Ishikawa (cell line): ENCODE data around the gene TRIM36.

ENCODE experiments used
- EP300 ChIP-seq: IDR thresholded peaks from 2 replicates; pipeline ENCODE4 v1.6.1; 2012; ENCODE audit warnings: borderline replicate concordance
- FOXM1 ChIP-seq: IDR thresholded peaks from 2 replicates; pipeline ENCODE4 v1.6.1; 2012; ENCODE audit warnings: low read depth, borderline replicate concordance
- RAD21 ChIP-seq: IDR thresholded peaks from 2 replicates; pipeline ENCODE4 v1.6.1; 2012; ENCODE audit warnings: low read depth
- TAF1 ChIP-seq: IDR thresholded peaks from 2 replicates; pipeline ENCODE4 v1.6.1; 2012; ENCODE audit warnings: low read depth, mild to moderate bottlenecking
- TCF12 ChIP-seq: IDR thresholded peaks from 2 replicates; pipeline ENCODE4 v1.6.1; 2012; ENCODE audit warnings: low read depth
- TEAD4 ChIP-seq: IDR thresholded peaks from 2 replicates; pipeline ENCODE4 v1.6.1; 2012
- YY1 ChIP-seq: IDR thresholded peaks from 2 replicates; pipeline ENCODE4 v1.6.1; 2012; ENCODE audit warnings: low read depth
- TF ChIP-seq, protein P1 (sequence below): IDR thresholded peaks from 2 replicates; pipeline ENCODE4 v1.6.1; 2012; ENCODE audit warnings: low read depth, mild to moderate bottlenecking
- TF ChIP-seq, protein P2 (sequence below): IDR thresholded peaks from 2 replicates; pipeline ENCODE4 v1.6.1; 2012
- TF ChIP-seq, protein P3 (sequence below): IDR thresholded peaks from 2 replicates; pipeline ENCODE4 v1.6.1; 2012

DNA sequence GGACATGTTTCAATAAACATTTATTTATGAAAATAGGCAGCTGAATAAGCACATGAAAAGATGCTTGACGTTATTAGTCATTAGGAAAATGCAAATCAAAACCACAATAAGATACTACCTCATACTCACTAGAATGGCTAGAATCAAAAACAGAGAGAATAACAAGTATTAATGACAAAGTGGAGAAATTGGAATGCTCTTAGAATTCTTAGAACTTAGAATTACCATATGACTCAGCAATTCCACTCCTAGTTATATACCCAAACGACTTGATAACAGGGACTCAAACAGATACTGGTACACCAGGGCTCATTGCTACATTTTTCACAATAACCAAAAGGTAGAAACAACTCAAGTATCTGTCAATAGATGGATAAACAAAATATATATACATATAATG lies 15.1 kb upstream of the TRIM36 start:
- TF ChIP-seq YY1 (no peak), EP300 (no peak), RAD21 (no peak), TAF1 (no peak), TEAD4 (no peak), TCF12 (no peak), FOXM1 (no peak)
- TF ChIP-seq, protein P1, sequence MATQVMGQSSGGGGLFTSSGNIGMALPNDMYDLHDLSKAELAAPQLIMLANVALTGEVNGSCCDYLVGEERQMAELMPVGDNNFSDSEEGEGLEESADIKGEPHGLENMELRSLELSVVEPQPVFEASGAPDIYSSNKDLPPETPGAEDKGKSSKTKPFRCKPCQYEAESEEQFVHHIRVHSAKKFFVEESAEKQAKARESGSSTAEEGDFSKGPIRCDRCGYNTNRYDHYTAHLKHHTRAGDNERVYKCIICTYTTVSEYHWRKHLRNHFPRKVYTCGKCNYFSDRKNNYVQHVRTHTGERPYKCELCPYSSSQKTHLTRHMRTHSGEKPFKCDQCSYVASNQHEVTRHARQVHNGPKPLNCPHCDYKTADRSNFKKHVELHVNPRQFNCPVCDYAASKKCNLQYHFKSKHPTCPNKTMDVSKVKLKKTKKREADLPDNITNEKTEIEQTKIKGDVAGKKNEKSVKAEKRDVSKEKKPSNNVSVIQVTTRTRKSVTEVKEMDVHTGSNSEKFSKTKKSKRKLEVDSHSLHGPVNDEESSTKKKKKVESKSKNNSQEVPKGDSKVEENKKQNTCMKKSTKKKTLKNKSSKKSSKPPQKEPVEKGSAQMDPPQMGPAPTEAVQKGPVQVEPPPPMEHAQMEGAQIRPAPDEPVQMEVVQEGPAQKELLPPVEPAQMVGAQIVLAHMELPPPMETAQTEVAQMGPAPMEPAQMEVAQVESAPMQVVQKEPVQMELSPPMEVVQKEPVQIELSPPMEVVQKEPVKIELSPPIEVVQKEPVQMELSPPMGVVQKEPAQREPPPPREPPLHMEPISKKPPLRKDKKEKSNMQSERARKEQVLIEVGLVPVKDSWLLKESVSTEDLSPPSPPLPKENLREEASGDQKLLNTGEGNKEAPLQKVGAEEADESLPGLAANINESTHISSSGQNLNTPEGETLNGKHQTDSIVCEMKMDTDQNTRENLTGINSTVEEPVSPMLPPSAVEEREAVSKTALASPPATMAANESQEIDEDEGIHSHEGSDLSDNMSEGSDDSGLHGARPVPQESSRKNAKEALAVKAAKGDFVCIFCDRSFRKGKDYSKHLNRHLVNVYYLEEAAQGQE = no peak
- TF ChIP-seq, protein P2, sequence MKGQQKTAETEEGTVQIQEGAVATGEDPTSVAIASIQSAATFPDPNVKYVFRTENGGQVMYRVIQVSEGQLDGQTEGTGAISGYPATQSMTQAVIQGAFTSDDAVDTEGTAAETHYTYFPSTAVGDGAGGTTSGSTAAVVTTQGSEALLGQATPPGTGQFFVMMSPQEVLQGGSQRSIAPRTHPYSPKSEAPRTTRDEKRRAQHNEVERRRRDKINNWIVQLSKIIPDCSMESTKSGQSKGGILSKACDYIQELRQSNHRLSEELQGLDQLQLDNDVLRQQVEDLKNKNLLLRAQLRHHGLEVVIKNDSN = no peak
- TF ChIP-seq, protein P3, sequence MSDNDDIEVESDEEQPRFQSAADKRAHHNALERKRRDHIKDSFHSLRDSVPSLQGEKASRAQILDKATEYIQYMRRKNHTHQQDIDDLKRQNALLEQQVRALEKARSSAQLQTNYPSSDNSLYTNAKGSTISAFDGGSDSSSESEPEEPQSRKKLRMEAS = no peak
